ENCODE measurements around the gene OR2F1.

Gene OR2F1

GRCh38 chr7:143934526-143935325 is 19.9 kb upstream of the OR2F1 start, which contains the start of gene OR2F2:
TSS of gene OR2F2 (plus strand) at chr7:143935233. CDS start at chr7:143935233, 0 bp downstream.
- TF ChIP-seq JUND (IDR thresholded peaks at IDR 0.05; ENCODE audit: low read depth) = no peak
- in situ Hi-C loops (cut with HindIII; ENCODE audit: low pct_unique_long_range_greater_than_20kb, low sequenced_read_pairs) = no loop called here
- DNase-seq (ENCODE audit: low read depth in 1 of 2, low spot score in 1 of 2) = peak in 1 of 2 experiments; percentile 6

GRCh38 chr7:143936087-143937009 is 18.3 kb upstream of the OR2F1 start:
- DNase-seq (ENCODE audit: low read depth in 1 of 2, low spot score in 1 of 2) = no peak
- in situ Hi-C loops (cut with HindIII; ENCODE audit: low pct_unique_long_range_greater_than_20kb, low sequenced_read_pairs) = no loop called here
- no peak for TF ChIP-seq JUND (IDR thresholded peaks at IDR 0.05; ENCODE audit: low read depth)

GRCh38 chr7:143938379-143939243 is 16.0 kb upstream of the OR2F1 start:
- TF ChIP-seq JUND (IDR thresholded peaks at IDR 0.05; ENCODE audit: low read depth) = no peak

GRCh38 chr7:143945423-143945822 is 9.2 kb upstream of the OR2F1 start:
- no peak for DNase-seq (ENCODE audit: low read depth in 1 of 2, low spot score in 1 of 2)
- in situ Hi-C loops (cut with HindIII; ENCODE audit: low pct_unique_long_range_greater_than_20kb, low sequenced_read_pairs) = no loop called here
- no peak for TF ChIP-seq JUND (IDR thresholded peaks at IDR 0.05; ENCODE audit: low read depth)

More at GRCh38 chr7:143938379-143939243, 16.0 kb upstream of the OR2F1 start:
- in situ Hi-C loops (cut with HindIII; ENCODE audit: low pct_unique_long_range_greater_than_20kb, low sequenced_read_pairs) = no loop called here
- no peak for DNase-seq (ENCODE audit: low read depth in 1 of 2, low spot score in 1 of 2)

DNA sequence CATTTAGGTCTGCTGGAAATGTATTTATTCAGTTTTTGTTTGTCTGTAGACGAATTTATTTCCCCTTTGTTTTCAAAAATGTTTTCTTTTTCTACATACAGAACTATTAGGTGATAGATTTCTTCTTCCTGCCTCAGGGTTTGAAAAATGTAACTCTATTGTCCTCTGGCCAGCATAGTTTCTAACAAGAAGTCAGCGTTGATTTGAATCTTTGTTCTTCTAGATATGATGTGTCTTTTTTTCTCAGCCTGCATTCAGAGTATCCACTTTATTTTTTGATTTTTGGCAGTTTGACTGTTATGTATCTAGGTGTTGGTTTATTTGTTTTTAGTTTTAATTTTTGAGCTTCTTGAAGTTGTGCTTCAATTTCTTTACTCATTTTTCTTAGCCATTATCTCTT is 7.5 kb upstream of the OR2F1 start:
- no peak for TF ChIP-seq JUND (IDR thresholded peaks at IDR 0.05; ENCODE audit: low read depth)
- no peak for DNase-seq (ENCODE audit: low read depth in 1 of 2, low spot score in 1 of 2)
- in situ Hi-C loops (cut with HindIII; ENCODE audit: low pct_unique_long_range_greater_than_20kb, low sequenced_read_pairs) = no loop called here

DNA sequence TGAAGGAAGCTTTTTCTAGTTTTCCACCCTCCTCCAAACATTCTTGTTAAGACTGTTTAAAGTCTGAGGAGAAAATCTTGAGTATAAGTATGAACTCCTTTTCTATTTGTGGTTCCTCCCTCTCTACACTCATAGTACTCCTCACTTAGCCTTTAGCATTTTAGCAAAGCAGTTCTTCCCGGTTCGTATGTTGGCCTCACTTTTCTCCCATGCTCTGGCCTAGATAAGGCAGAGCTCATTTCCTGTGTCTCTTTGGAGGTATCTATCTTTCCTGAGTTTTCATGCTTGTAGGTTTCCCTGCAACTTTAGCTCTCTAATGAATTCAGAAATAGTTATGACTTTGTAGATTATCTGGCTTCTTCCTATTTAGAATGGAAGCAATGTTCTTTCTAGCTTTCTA is 5.9 kb upstream of the OR2F1 start:
- no peak for TF ChIP-seq JUND (IDR thresholded peaks at IDR 0.05; ENCODE audit: low read depth)
- in situ Hi-C loops (cut with HindIII; ENCODE audit: low pct_unique_long_range_greater_than_20kb, low sequenced_read_pairs) = no loop called here
- no peak for DNase-seq (ENCODE audit: low read depth in 1 of 2, low spot score in 1 of 2)

DNA sequence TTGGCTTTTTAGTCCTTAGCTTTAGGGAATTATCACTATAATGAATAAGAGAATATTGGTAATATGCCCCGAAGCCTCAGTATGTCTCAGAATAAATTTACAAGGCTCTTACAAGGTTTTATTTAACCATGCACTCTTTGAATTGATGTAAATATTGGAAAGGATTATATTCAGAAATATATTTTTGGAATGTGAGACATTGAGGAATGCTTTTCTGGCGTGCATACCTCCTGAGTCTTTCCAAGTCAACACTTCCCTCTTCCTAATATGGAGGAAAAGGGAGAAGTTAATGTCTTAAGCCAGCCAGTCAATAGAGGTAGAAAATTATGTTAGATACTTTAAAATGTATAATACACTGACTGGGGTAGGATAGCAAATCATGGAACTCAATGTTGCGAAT is 1.2 kb upstream of the OR2F1 start:
- in situ Hi-C loops (cut with HindIII; ENCODE audit: low pct_unique_long_range_greater_than_20kb, low sequenced_read_pairs) = no loop called here
- no peak for TF ChIP-seq JUND (IDR thresholded peaks at IDR 0.05; ENCODE audit: low read depth)
- DNase-seq (ENCODE audit: low read depth in 1 of 2, low spot score in 1 of 2) = no peak

- TF ChIP-seq JUND (IDR thresholded peaks at IDR 0.05; ENCODE audit: low read depth) = no peak
- no peak for DNase-seq (ENCODE audit: low read depth in 1 of 2, low spot score in 1 of 2)
- in situ Hi-C loops (cut with HindIII; ENCODE audit: low pct_unique_long_range_greater_than_20kb, low sequenced_read_pairs) = no loop called here
Observed at GRCh38 chr7:143954135-143954534, 509 bp upstream of the OR2F1 start.

- no peak for DNase-seq (ENCODE audit: low read depth in 1 of 2, low spot score in 1 of 2)
- in situ Hi-C loops (cut with HindIII; ENCODE audit: low pct_unique_long_range_greater_than_20kb, low sequenced_read_pairs) = no loop called here
- TF ChIP-seq JUND (IDR thresholded peaks at IDR 0.05; ENCODE audit: low read depth) = no peak
Observed at GRCh38 chr7:143958781-143959180, 4.1 kb downstream of the OR2F1 start.

- in situ Hi-C loops (cut with HindIII; ENCODE audit: low pct_unique_long_range_greater_than_20kb, low sequenced_read_pairs) = no loop called here
- TF ChIP-seq JUND (IDR thresholded peaks at IDR 0.05; ENCODE audit: low read depth) = no peak
- DNase-seq (ENCODE audit: low read depth in 1 of 2, low spot score in 1 of 2) = no peak
Observed at GRCh38 chr7:143960813-143961610, 6.4 kb downstream of the OR2F1 start.

- in situ Hi-C loops (cut with HindIII; ENCODE audit: low pct_unique_long_range_greater_than_20kb, low sequenced_read_pairs) = no loop called here
- TF ChIP-seq JUND (IDR thresholded peaks at IDR 0.05; ENCODE audit: low read depth) = no peak
- DNase-seq (ENCODE audit: low read depth in 1 of 2, low spot score in 1 of 2) = no peak
Observed at GRCh38 chr7:143965280-143965679, 10.6 kb downstream of the OR2F1 start.

All from T47D (cell line).